Uterus (tissue), 2 donors: ENCODE data around the gene ATP6V1G3.

Experiments
- CTCF ChIP-seq, 4 experiments: fragments of 200-600 bp in 2 of 4; fragments of 450-650 bp in 2 of 4; sonication (generic) in 2 of 4; IDR thresholded peaks; one replicate each; pipeline ENCODE4 v1.5.1; 2016 to 2019; ENCODE audit warnings: antibody characterized with exemption in 4 of 4, mild to moderate bottlenecking in 2 of 4, moderate library complexity in 1 of 4
- POLR2A ChIP-seq, 2 donors: fragments of 450-650 bp; IDR thresholded peaks; one replicate each; pipeline ENCODE4 v1.6.1; 2016; ENCODE audit warnings: antibody characterized with exemption in 2 of 2, mild to moderate bottlenecking in 1 of 2, moderate library complexity in 1 of 2

GRCh38 chr1:198543670-198544260 is 3.3 kb upstream of the ATP6V1G3 start:
- TF ChIP-seq CTCF (IDR thresholded peaks at IDR 0.05), result no peak
- no peak for TF ChIP-seq POLR2A (IDR thresholded peaks at IDR 0.05)
